Activated CD4-positive, alpha-beta memory T cell treated with anti-CD3 and anti-CD28 coated beads for 36 hours (primary cell): ENCODE results near the gene UNC119B. TPM values are rescaled to one million over a fixed set of nuclear protein-coding genes. Genes with fewer than 3 reads are reported as not detected.
"Not testable (repeated sequence)": the region's sequence is repeated elsewhere in the genome, so short reads cannot be mapped to it uniquely, and the experiment has no call there.

Source experiments
- CTCF ChIA-PET: fragments of 350-600 bp; sonication (Branson Sonifier 250); formaldehyde crosslinking; loops from one replicate; lab custom pipeline; 2021; ENCODE audit warnings: antibody characterized with exemption, inconsistent platforms; lab: Charles Lee
- POLR2A ChIA-PET: fragments of 350-600 bp; sonication (Branson Sonifier 250); formaldehyde crosslinking; loops from one replicate; lab custom pipeline; 2021; ENCODE audit warnings: antibody characterized with exemption; lab: Charles Lee
- DNase-seq: peaks from one replicate; pipeline ENCODE4 v3.0.0-alpha.2; 2020
- H3K27ac Mint-ChIP-seq: one replicate; pipeline ENCODE4 v1.8.0; 2021; ENCODE audit warnings: mixed read lengths
- H3K27me3 Mint-ChIP-seq: one replicate; pipeline ENCODE4 v1.8.0; 2021; ENCODE audit warnings: mixed read lengths
- H3K36me3 Mint-ChIP-seq: one replicate; pipeline ENCODE4 v1.8.0; 2021; ENCODE audit warnings: mixed read lengths
- H3K4me1 Mint-ChIP-seq: one replicate; pipeline ENCODE4 v1.8.0; 2021; ENCODE audit warnings: low read depth, mixed read lengths
- H3K4me3 Mint-ChIP-seq: one replicate; pipeline ENCODE4 v1.8.0; 2021; ENCODE audit warnings: mild to moderate bottlenecking, mixed read lengths
- H3K9me3 Mint-ChIP-seq: one replicate; pipeline ENCODE4 v1.8.0; 2021; ENCODE audit warnings: mixed read lengths
- intact Hi-C: fragments of 100-400 bp; cut with micrococcal nuclease; formaldehyde crosslinking; loops from one replicate; pipeline ENCODE4 v1.15.1; 2023
- total RNA-seq, 2 experiments: library from RNA; stranded (reverse); gene quantifications; one replicate each; pipeline ENCODE4 v1.2.3, GENCODE V29; 2021

Gene UNC119B
- total RNA-seq, 2 experiments from 2014 or later = 28.2 to 31.3 TPM

GRCh38 chr12:120720234-120720986 is 10.2 kb downstream of the UNC119B start:
- Mint-ChIP-seq H3K4me1 (peaks cover 8% of the 10 kb centered on the region), H3K36me3 (peaks cover 60% of the 10 kb centered on the region), H3K9me3 (no peaks in the 10 kb centered on the region), H3K27ac (no peak overlapping the region), H3K4me3 (no peak overlapping the region), H3K27me3 (no peaks in the 10 kb centered on the region)
- ChIA-PET CTCF (interaction anchor here (0.6 to 2.0 kb wide), 5 partner anchors 9 to 614 kb away, joined by 3 to 8 read pairs (median 5); no protein-coding TSS in a partner anchor), POLR2A (no interaction called here)
- no peak for DNase-seq
- intact Hi-C loops = no loop called here

GRCh38 chr12:120720987-120721801 is 10.9 kb downstream of the UNC119B start:
- intact Hi-C loops = no loop called here
- Mint-ChIP-seq H3K9me3 (no peaks in the 10 kb centered on the region), H3K4me3 (no peak overlapping the region), H3K27me3 (no peaks in the 10 kb centered on the region), H3K4me1 (peaks cover 13% of the 10 kb centered on the region), H3K27ac (no peak overlapping the region), H3K36me3 (peaks cover 58% of the 10 kb centered on the region)
- CTCF ChIA-PET = interaction anchor here (1.4 to 2.0 kb wide), 3 partner anchors 10 to 250 kb away, joined by 3 to 8 read pairs (median 5); no protein-coding TSS in a partner anchor
- no peak for DNase-seq
- POLR2A ChIA-PET = no interaction called here

GRCh38 chr12:120721866-120722265 is 11.6 kb downstream of the UNC119B start:
- Mint-ChIP-seq H3K27ac (no peak overlapping the region), H3K27me3 (no peaks in the 10 kb centered on the region), H3K9me3 (no peaks in the 10 kb centered on the region), H3K36me3 (peaks cover 51% of the 10 kb centered on the region), H3K4me3 (no peak overlapping the region), H3K4me1 (peaks cover 17% of the 10 kb centered on the region)
- ChIA-PET CTCF (interaction anchor here (0.9 kb wide), 1 partner anchor 10 kb away, joined by 3 read pairs; no protein-coding TSS in a partner anchor), POLR2A (no interaction called here)
- intact Hi-C loops = no loop called here
- no peak for DNase-seq

GRCh38 chr12:120722784-120723183 is 12.5 kb downstream of the UNC119B start:
- H3K9me3 Mint-ChIP-seq = no peaks in the 10 kb centered on the region
- intact Hi-C loops = no loop called here
- peaks cover 17% of the 10 kb centered on the region for H3K4me1 Mint-ChIP-seq
- peaks cover 47% of the 10 kb centered on the region for H3K36me3 Mint-ChIP-seq
- no peak overlapping the region for H3K27ac Mint-ChIP-seq
- no peak overlapping the region for H3K4me3 Mint-ChIP-seq
- H3K27me3 Mint-ChIP-seq = no peaks in the 10 kb centered on the region
- CTCF ChIA-PET = no interaction called here
- POLR2A ChIA-PET = no interaction called here
- no peak for DNase-seq

GRCh38 chr12:120724720-120725119 is 14.5 kb downstream of the UNC119B start:
- POLR2A ChIA-PET = no interaction called here
- Mint-ChIP-seq H3K36me3 (peaks cover 34% of the 10 kb centered on the region), H3K27ac (no peak overlapping the region), H3K4me3 (peak overlapping the region; percentile 87), H3K9me3 (no peaks in the 10 kb centered on the region), H3K27me3 (no peaks in the 10 kb centered on the region), H3K4me1 (peaks cover 17% of the 10 kb centered on the region)
- no peak for DNase-seq
- CTCF ChIA-PET = interaction anchor here (0.6 to 1.1 kb wide), 4 partner anchors 13 to 252 kb away, joined by 4 read pairs; no protein-coding TSS in a partner anchor
- intact Hi-C loops = loop anchor here (5.0 kb wide), 2 partner anchors 37 to 142 kb away; partner anchors contain the start of genes MLEC and POP5

- Mint-ChIP-seq H3K27me3 (no peaks in the 10 kb centered on the region), H3K9me3 (no peaks in the 10 kb centered on the region), H3K36me3 (peaks cover 30% of the 10 kb centered on the region), H3K4me1 (peaks cover 17% of the 10 kb centered on the region), H3K27ac (no peak overlapping the region), H3K4me3 (peak overlapping the region; percentile 87)
- CTCF ChIA-PET = interaction anchor here (0.6 to 1.1 kb wide), 7 partner anchors 13 to 251 kb away, joined by 3 to 5 read pairs (median 4); no protein-coding TSS in a partner anchor
- intact Hi-C loops = loop anchor here (5.0 kb wide), 2 partner anchors 38 to 143 kb away; partner anchors contain the start of genes MLEC and POP5
- POLR2A ChIA-PET = interaction anchor here (1.1 kb wide), 1 partner anchor 132 kb away, joined by 3 read pairs; no protein-coding TSS in a partner anchor
- DNase-seq = no peak
Measured at GRCh38 chr12:120725151-120725658, 14.9 kb downstream of the UNC119B start.

- H3K27ac Mint-ChIP-seq = no peak within 1 kb of the TSS
- POLR2A ChIA-PET = interaction anchor here (1.1 kb wide), 1 partner anchor 131 kb away, joined by 3 read pairs; no protein-coding TSS in a partner anchor
- peak within 1 kb of the TSS; percentile 87 for H3K4me3 Mint-ChIP-seq
- CTCF ChIA-PET = interaction anchor here (0.7 to 1.1 kb wide), 6 partner anchors 14 to 230 kb away, joined by 3 to 5 read pairs (median 4); no protein-coding TSS in a partner anchor
- intact Hi-C loops = loop anchor here (5.0 kb wide), 2 partner anchors 39 to 144 kb away; partner anchors contain the start of genes MLEC and POP5
- no peaks in the 10 kb centered on the region for H3K9me3 Mint-ChIP-seq
- peak; percentile 91 for DNase-seq
- H3K27me3 Mint-ChIP-seq = no peaks in the 10 kb centered on the region
- peaks cover 17% of the 10 kb centered on the region for H3K4me1 Mint-ChIP-seq
- peaks cover 30% of the 10 kb centered on the region for H3K36me3 Mint-ChIP-seq
Measured at GRCh38 chr12:120725659-120726509, 15.6 kb downstream of the UNC119B start, which contains the start of gene ACADS. Gene ACADS, plus strand, starts transcription at chr12:120725826. Its CDS starts 60 bp downstream, at chr12:120725886.

GRCh38 chr12:120726510-120726793 is 16.2 kb downstream of the UNC119B start:
- peaks cover 26% of the 10 kb centered on the region for H3K36me3 Mint-ChIP-seq
- POLR2A ChIA-PET = no interaction called here
- no peaks in the 10 kb centered on the region for H3K9me3 Mint-ChIP-seq
- no peak overlapping the region for H3K27ac Mint-ChIP-seq
- peak overlapping the region; percentile 87 for H3K4me3 Mint-ChIP-seq
- intact Hi-C loops = loop anchor here (5.0 kb wide), 2 partner anchors 39 to 144 kb away; partner anchors contain the start of genes MLEC and POP5
- no peak for DNase-seq
- CTCF ChIA-PET = no interaction called here
- peaks cover 17% of the 10 kb centered on the region for H3K4me1 Mint-ChIP-seq
- H3K27me3 Mint-ChIP-seq = no peaks in the 10 kb centered on the region

GRCh38 chr12:120726961-120727360 is 16.7 kb downstream of the UNC119B start:
- ChIA-PET POLR2A (no interaction called here), CTCF (no interaction called here)
- H3K36me3 Mint-ChIP-seq = peaks cover 26% of the 10 kb centered on the region
- H3K4me3 Mint-ChIP-seq = no peak overlapping the region
- DNase-seq = no peak
- intact Hi-C loops = loop anchor here (5.0 kb wide), 2 partner anchors 40 to 145 kb away; partner anchors contain the start of genes MLEC and POP5
- H3K27me3 Mint-ChIP-seq = no peaks in the 10 kb centered on the region
- H3K4me1 Mint-ChIP-seq = peaks cover 17% of the 10 kb centered on the region
- H3K9me3 Mint-ChIP-seq = no peaks in the 10 kb centered on the region
- no peak overlapping the region for H3K27ac Mint-ChIP-seq

GRCh38 chr12:120732198-120732597 is 21.9 kb downstream of the UNC119B start:
- H3K27ac Mint-ChIP-seq, H3K27me3 Mint-ChIP-seq, intact Hi-C loops, POLR2A ChIA-PET, H3K9me3 Mint-ChIP-seq, DNase-seq, H3K4me1 Mint-ChIP-seq, CTCF ChIA-PET, H3K4me3 Mint-ChIP-seq: not testable (repeated sequence)
- H3K36me3 Mint-ChIP-seq = peaks cover 12% of the 10 kb centered on the region

- POLR2A ChIA-PET = no interaction called here
- H3K4me3 Mint-ChIP-seq = no peak overlapping the region
- H3K27me3 Mint-ChIP-seq = no peaks in the 10 kb centered on the region
- no peaks in the 10 kb centered on the region for H3K4me1 Mint-ChIP-seq
- H3K36me3 Mint-ChIP-seq = peaks cover 12% of the 10 kb centered on the region
- CTCF ChIA-PET = no interaction called here
- DNase-seq = no peak
- no peaks in the 10 kb centered on the region for H3K9me3 Mint-ChIP-seq
- intact Hi-C loops = no loop called here
- no peak overlapping the region for H3K27ac Mint-ChIP-seq
Measured at GRCh38 chr12:120733574-120733973, 23.3 kb downstream of the UNC119B start.
